CD4-positive, alpha-beta memory T cell (primary cell): ENCODE results near the gene AGPAT2. TPM values are rescaled to one million over a fixed set of nuclear protein-coding genes. Genes with fewer than 3 reads are reported as not detected.

Experiments used
- CTCF ChIA-PET: fragments of 350-600 bp; sonication (Branson Sonifier 250); formaldehyde crosslinking; loops from one replicate; lab custom pipeline; 2021; ENCODE audit warnings: inconsistent platforms; ENCODE audit not compliant: partially characterized antibody; lab: Charles Lee
- POLR2A ChIA-PET: fragments of 350-600 bp; sonication (Branson Sonifier 250); formaldehyde crosslinking; loops from one replicate; lab custom pipeline; 2021; ENCODE audit not compliant: partially characterized antibody; lab: Charles Lee
- DNase-seq, 5 donors: peaks; one replicate each; pipeline versions ENCODE4 v3.0.0 to v3.0.0-alpha.2; 2020 to 2022; ENCODE audit warnings: mixed read lengths in 1 of 5
- H3K27ac ChIP-seq: one replicate; pipeline ENCODE4 v1.7.0; 2013; ENCODE audit warnings: low read depth, low read length
- H3K27me3 ChIP-seq: 2 replicates; pipeline ENCODE4 v1.7.0; 2013; ENCODE audit warnings: mild to moderate bottlenecking, low read length, moderate library complexity; ENCODE audit not compliant: insufficient read depth
- H3K36me3 ChIP-seq: 2 replicates; pipeline ENCODE4 v1.7.0; 2013; ENCODE audit warnings: mild to moderate bottlenecking, low read length, moderate library complexity; ENCODE audit not compliant: insufficient read depth
- H3K4me1 ChIP-seq: 2 replicates; pipeline ENCODE4 v1.7.0; 2013; ENCODE audit warnings: mild to moderate bottlenecking, low read length, moderate library complexity; ENCODE audit not compliant: insufficient read depth
- H3K4me3 ChIP-seq, 2 donors: one replicate each; pipeline ENCODE4 v1.7.0; 2013; ENCODE audit warnings: low read length in 2 of 2, mild to moderate bottlenecking in 1 of 2
- H3K9me3 ChIP-seq, 2 donors: one replicate each; pipeline ENCODE4 v1.7.0; 2013; ENCODE audit warnings: low read length in 2 of 2, control low read depth in 1 of 2; ENCODE audit not compliant: control insufficient read depth in 1 of 2
- H3K27ac Mint-ChIP-seq, 7 donors: one replicate each; pipeline ENCODE4 v1.8.0; 2020 to 2021; ENCODE audit warnings: mixed read lengths in 7 of 7, mild to moderate bottlenecking in 6 of 7, inconsistent platforms in 3 of 7, moderate library complexity in 3 of 7
- H3K27me3 Mint-ChIP-seq, 2 donors: one replicate each; pipeline ENCODE4 v1.8.0; 2020 to 2021; ENCODE audit warnings: mixed read lengths in 2 of 2
- H3K36me3 Mint-ChIP-seq, 2 donors: one replicate each; pipeline ENCODE4 v1.8.0; 2020 to 2021; ENCODE audit warnings: mixed read lengths in 2 of 2, inconsistent platforms in 1 of 2, mild to moderate bottlenecking in 1 of 2
- H3K4me1 Mint-ChIP-seq, 4 donors: one replicate each; pipeline ENCODE4 v1.8.0; 2020 to 2021; ENCODE audit warnings: mixed read lengths in 4 of 4, mild to moderate bottlenecking in 1 of 4
- H3K4me3 Mint-ChIP-seq, 8 donors: one replicate each; pipeline ENCODE4 v1.8.0; 2020 to 2021; ENCODE audit warnings: mixed read lengths in 8 of 8, mild to moderate bottlenecking in 7 of 8, moderate library complexity in 6 of 8, inconsistent platforms in 3 of 8
- H3K9me3 Mint-ChIP-seq, 8 donors: one replicate each; pipeline ENCODE4 v1.8.0; 2020 to 2021; ENCODE audit warnings: mixed read lengths in 8 of 8, mild to moderate bottlenecking in 5 of 8, inconsistent platforms in 3 of 8, moderate library complexity in 1 of 8
- intact Hi-C: fragments of 100-400 bp; cut with micrococcal nuclease; formaldehyde crosslinking; loops from one replicate; pipeline ENCODE4 v1.15.1; 2023
- polyA plus RNA-seq, 2 donors: library from polyadenylated mRNA; unstranded; fragments of 300-500 nt; fragmentation: Illumina TruSeq; gene quantifications; one replicate each; pipeline ENCODE4 v1.2.3, GENCODE V29; 2021
- total RNA-seq, 2 experiments: library from RNA; stranded (reverse); gene quantifications; one replicate each; pipeline ENCODE4 v1.2.3, GENCODE V29; 2021

The AGPAT2 gene
- total and polyA plus RNA-seq, 4 experiments from 2014 or later: 6.9 to 20.6 (median 12.0) TPM

DNA sequence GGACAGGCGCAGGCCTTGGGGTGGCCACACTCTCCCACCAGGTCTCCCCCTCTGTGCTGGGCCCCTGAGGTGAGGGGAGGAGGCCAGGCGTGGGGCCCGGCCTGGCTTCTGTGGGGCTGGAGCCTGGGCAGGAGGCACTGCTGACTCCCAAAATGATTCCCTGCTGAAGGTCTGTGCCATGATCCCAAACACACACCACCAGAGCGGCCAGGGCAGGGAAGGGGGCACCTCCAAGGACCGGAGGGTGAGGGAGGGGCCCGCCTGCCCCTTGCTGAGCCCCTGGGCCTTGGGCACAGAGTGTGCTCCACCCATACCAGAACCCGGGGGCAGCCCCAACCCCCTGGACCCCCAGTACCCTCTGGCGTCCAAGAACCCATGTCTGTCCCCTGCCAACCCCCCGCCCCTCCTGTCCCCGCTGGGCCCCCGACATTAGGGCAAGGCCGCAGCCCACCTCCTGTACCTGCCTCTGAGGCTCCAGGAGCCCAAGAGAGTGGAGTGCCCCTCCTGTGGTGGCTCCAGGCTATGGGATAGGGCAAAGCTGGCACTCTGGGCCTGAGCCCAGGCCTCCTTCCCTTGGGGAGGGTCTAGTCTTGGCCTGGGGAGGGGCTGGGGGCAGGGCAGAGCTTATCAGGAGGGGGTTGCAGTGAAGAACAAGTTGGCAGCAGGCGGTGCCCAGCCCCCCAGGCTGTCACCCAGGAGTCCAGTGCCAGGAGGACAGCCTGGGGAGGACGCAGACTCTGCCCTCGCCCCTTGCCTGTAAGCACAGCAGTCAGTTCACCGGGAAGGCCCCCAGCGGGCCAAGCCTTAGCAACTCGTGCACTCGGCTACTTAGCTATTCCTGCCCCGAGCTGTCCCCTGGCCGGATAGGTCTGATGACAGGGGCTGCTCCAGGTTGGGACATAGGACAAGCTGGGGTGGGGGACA, 27.1 kb downstream of the AGPAT2 start:
- H3K9me3 ChIP-seq: no peaks in the 10 kb centered on the region
- peaks cover 22% of the 10 kb centered on the region for H3K4me1 ChIP-seq
- peaks cover 25% of the 10 kb centered on the region for H3K27me3 ChIP-seq
- no peaks in the 10 kb centered on the region for H3K36me3 ChIP-seq
- intact Hi-C loops: no loop called here
- no peak overlapping the region for H3K4me3 Mint-ChIP-seq
- H3K9me3 Mint-ChIP-seq: peaks cover 0 to 2% (median 0%) of the 10 kb centered on the region in 8 donors
- H3K27ac Mint-ChIP-seq: no peak overlapping the region
- ChIA-PET CTCF (interaction anchor here (1.5 kb wide), 1 partner anchor 174 kb away, joined by 6 read pairs; no protein-coding TSS in a partner anchor), POLR2A (no interaction called here)
- peaks cover 3 to 11% (median 7%) of the 10 kb centered on the region in 4 donors for H3K4me1 Mint-ChIP-seq
- no peak for DNase-seq
- H3K27ac ChIP-seq: no peak overlapping the region
- no peaks in the 10 kb centered on the region for H3K36me3 Mint-ChIP-seq
- peaks cover 19 to 29% of the 10 kb centered on the region in 2 donors for H3K27me3 Mint-ChIP-seq
- H3K4me3 ChIP-seq: no peak overlapping the region

DNA sequence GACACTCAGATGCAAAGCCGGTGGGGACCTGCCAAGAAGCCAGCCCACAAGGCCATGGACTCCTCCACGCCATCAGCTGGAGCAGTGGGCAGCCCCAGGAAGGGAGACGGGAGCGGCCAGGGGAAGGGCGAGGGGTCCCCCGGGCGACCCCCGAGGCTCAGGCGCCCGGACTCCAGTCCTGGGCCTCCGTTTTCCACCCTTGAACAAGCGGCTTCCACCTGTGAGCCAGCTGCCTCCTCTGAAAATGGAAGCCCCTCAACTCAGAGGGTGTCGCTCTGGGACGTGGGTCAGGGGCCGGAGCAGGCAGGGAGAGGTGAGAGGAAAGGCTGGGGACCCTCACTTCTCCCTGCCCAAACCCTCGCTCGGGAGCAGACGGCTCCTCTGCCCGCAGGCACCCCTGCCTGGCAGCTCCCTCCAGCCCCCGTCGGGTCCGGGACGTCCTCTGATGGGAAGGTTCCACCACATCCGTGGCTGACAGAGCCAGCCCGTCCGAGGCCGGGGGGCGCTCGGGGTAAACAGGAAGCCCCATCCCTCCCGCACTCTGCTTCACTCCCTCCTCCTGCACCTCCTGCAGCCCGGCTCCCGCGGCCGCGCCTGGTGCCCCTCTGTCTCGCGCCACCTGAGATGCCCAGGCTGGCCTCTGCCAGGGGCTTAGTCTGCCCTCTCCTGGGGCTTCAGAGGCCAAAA, 28.3 kb downstream of the AGPAT2 start:
- intact Hi-C loops: no loop called here
- H3K27me3 Mint-ChIP-seq: peaks cover 19 to 27% of the 10 kb centered on the region in 2 donors
- H3K36me3 Mint-ChIP-seq: no peaks in the 10 kb centered on the region
- peaks cover 3 to 11% (median 5%) of the 10 kb centered on the region in 4 donors for H3K4me1 Mint-ChIP-seq
- Histone ChIP-seq H3K4me3 (no peak overlapping the region), H3K9me3 (no peaks in the 10 kb centered on the region), H3K36me3 (no peaks in the 10 kb centered on the region), H3K27ac (no peak overlapping the region), H3K4me1 (peaks cover 19% of the 10 kb centered on the region), H3K27me3 (peaks cover 25% of the 10 kb centered on the region)
- ChIA-PET POLR2A (no interaction called here), CTCF (no interaction called here)
- no peak overlapping the region for H3K4me3 Mint-ChIP-seq
- H3K9me3 Mint-ChIP-seq: peaks cover 0 to 2% (median 0%) of the 10 kb centered on the region in 8 donors
- H3K27ac Mint-ChIP-seq: no peak overlapping the region
- DNase-seq: peak in 1 of 5 donors; percentile 33

DNA sequence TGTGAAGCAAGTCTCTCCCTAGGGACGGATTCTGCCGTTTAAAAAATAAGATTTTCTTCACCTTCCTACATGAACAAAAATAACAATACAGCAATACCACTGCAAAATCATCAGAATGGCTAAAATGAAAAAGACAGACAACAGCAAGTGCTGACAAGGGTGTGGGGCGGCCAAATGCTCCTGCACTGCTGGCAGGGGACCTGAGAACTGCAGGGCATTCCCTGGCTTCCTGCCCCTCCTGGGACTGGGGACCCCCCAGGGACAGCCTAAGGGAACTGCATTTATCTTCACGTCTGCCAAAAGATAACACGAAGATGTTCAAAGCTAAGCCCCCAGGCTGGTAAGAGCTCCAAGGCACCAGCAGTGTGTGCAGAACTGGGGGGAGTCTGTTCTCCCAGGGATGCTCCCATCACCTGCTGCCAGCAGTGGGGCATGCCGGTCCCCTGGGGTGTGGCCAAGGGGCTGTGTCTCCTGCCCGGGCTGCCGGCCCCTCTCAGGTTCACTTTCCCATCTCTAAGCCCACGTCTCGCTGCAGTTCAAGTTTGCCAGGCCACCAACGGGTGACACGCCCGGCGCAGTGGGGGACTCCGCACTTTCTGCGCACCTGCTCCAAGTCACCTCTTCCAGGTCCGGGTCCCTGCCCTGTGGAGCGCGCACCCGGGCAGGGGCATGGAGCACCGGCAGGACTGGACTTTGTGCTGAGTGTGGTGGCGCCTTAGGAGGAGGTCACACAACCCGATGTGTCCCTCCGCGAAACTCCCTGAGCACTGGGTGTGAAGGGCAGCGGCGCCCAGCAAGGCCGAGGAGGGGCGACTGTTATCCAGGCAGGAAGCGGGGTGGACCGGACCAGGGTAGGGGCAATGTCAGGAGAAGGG, 29.0 kb downstream of the AGPAT2 start:
- Histone ChIP-seq H3K27me3 (peaks cover 25% of the 10 kb centered on the region), H3K27ac (no peak overlapping the region), H3K36me3 (no peaks in the 10 kb centered on the region), H3K9me3 (no peaks in the 10 kb centered on the region), H3K4me1 (peaks cover 19% of the 10 kb centered on the region), H3K4me3 (no peak overlapping the region)
- intact Hi-C loops: no loop called here
- H3K9me3 Mint-ChIP-seq: peaks cover 0 to 2% (median 0%) of the 10 kb centered on the region in 8 donors
- H3K27ac Mint-ChIP-seq: no peak overlapping the region
- H3K4me3 Mint-ChIP-seq: peak overlapping the region in 2 of 8 donors; percentile 19 to 23
- H3K27me3 Mint-ChIP-seq: peaks cover 22 to 27% of the 10 kb centered on the region in 2 donors
- DNase-seq: no peak
- peaks cover 3 to 11% (median 5%) of the 10 kb centered on the region in 4 donors for H3K4me1 Mint-ChIP-seq
- no peaks in the 10 kb centered on the region for H3K36me3 Mint-ChIP-seq
- ChIA-PET POLR2A (no interaction called here), CTCF (no interaction called here)

DNA sequence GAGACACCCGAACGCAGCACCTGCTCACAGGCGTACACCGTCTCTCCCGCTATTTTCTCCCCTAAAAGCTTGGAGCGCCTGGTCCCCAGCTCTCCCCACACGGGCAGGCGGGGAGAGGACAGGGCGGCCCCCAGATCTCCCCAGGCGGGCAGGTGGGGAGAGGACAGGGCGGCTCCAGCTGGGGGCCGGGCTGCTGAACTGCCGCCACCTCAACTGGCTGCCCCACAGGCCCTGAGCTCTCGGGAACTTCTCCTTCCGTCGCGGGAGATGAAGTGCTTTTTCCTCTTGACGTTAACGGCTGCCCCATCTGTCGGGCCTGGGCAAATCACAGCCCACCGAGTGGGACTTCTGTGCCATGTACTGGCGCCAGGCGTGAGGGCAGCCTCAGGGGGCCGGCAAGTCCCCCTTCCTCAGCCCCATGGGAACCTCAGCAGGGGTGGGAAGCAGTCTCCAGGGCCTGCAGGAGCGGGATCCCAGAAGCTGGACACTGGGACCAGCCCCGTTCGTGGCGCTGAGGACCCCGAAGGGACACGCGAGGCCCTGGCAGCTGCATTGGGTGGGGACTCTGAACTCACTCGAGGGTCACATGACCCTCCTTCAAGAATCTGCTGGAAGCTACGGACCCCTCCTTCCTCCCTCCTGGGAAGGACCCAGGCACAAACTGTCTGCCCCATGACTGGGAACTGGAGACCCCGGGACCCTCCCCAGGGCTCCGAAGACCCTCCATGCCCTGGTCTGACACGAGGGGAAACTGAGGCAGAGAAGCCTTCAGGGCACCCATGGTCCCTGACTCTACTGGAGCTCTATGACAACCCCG, 30.3 kb downstream of the AGPAT2 start:
- POLR2A ChIA-PET: no interaction called here
- H3K4me3 ChIP-seq: no peak overlapping the region
- no peaks in the 10 kb centered on the region for H3K9me3 ChIP-seq

DNA sequence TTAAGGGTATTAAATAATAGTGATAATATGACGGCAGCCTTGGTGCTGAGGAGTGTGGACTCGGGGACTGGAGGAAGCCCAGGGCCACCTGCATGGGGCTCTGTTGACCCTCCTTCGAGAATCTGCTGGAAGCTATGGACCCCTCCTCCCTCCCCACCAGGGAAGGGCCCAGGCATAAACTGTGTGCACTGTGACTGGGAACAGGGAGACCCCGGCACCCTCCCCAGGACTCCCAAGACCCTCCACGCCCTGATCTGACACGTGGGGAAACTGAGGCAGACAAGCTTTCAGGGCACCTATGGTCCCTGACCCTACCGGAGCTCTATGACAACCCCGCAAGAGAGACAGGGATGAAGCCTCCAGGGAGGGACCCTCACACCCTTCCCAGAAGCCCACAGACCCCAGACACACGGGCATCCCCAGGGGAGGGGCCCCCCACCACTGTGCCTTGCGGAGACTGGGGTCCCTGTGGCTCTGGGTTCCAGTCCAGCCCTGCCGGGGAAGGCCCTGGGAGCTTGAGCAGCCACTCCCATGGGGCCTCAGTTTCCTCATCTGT, 31.0 kb downstream of the AGPAT2 start:
- H3K4me3 Mint-ChIP-seq: no peak overlapping the region
- Histone ChIP-seq H3K4me1 (peaks cover 19% of the 10 kb centered on the region), H3K27me3 (peaks cover 25% of the 10 kb centered on the region), H3K36me3 (no peaks in the 10 kb centered on the region), H3K27ac (no peak overlapping the region), H3K4me3 (no peak overlapping the region), H3K9me3 (no peaks in the 10 kb centered on the region)
- H3K9me3 Mint-ChIP-seq: peaks cover 0 to 2% (median 0%) of the 10 kb centered on the region in 8 donors
- H3K4me1 Mint-ChIP-seq: peaks cover 3 to 11% (median 5%) of the 10 kb centered on the region in 4 donors
- H3K27ac Mint-ChIP-seq: no peak overlapping the region
- CTCF ChIA-PET: no interaction called here
- no peaks in the 10 kb centered on the region for H3K36me3 Mint-ChIP-seq
- no peak for DNase-seq
- intact Hi-C loops: no loop called here
- POLR2A ChIA-PET: no interaction called here
- H3K27me3 Mint-ChIP-seq: peaks cover 25 to 28% of the 10 kb centered on the region in 2 donors

More for the DNA sequence above, 30.3 kb downstream of the AGPAT2 start:
- Mint-ChIP-seq H3K4me3 (no peak overlapping the region), H3K9me3 (peaks cover 0 to 2% (median 0%) of the 10 kb centered on the region in 8 donors), H3K27me3 (peaks cover 25 to 28% of the 10 kb centered on the region in 2 donors), H3K4me1 (peaks cover 3 to 11% (median 5%) of the 10 kb centered on the region in 4 donors), H3K27ac (no peak overlapping the region), H3K36me3 (no peaks in the 10 kb centered on the region)
- Histone ChIP-seq H3K27me3 (peaks cover 25% of the 10 kb centered on the region), H3K4me1 (peaks cover 19% of the 10 kb centered on the region), H3K36me3 (no peaks in the 10 kb centered on the region), H3K27ac (no peak overlapping the region)
- no peak for DNase-seq
- intact Hi-C loops: no loop called here
- CTCF ChIA-PET: no interaction called here

DNA sequence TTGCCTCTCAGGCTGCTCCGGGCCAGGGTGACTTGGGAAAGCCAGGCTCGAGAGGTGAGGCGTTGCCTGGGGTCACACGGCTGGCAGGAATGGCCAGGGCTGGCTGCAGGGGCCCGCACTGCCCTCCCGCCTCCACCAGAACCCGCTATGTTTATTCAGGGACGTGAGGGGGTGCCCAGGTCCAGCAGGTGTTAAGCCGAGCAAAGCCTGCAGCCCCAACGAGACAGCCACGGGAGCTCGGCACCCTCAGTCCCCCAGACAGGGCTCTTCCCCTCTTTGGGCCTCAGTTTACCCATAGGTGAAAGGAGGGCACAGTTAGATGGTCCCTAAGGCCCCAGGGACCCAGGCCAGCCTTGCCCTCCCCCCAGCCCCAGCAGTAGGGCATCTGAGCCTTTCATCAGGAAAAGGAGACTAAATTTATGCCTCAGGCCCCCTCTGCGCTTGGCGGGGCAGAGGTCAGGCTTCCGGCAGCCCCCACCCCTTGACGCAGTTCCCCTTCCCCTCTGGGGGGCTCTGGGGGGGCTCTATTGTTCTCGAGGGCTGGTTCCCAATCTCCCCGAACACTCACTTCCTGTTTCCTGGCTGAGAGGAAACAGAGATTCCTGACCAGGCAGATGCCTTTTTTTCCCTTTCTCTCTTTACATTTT, 31.6 kb downstream of the AGPAT2 start:
- Histone ChIP-seq H3K27me3 (peaks cover 25% of the 10 kb centered on the region), H3K27ac (no peak overlapping the region), H3K4me3 (no peak overlapping the region), H3K9me3 (no peaks in the 10 kb centered on the region), H3K36me3 (no peaks in the 10 kb centered on the region), H3K4me1 (peaks cover 19% of the 10 kb centered on the region)
- Mint-ChIP-seq H3K4me1 (peaks cover 3 to 11% (median 5%) of the 10 kb centered on the region in 4 donors), H3K27me3 (peaks cover 25 to 31% of the 10 kb centered on the region in 2 donors), H3K9me3 (peaks cover 0 to 2% (median 0%) of the 10 kb centered on the region in 8 donors), H3K36me3 (no peaks in the 10 kb centered on the region), H3K4me3 (no peak overlapping the region), H3K27ac (peak overlapping the region in 1 of 7 donors; percentile 66)
- CTCF ChIA-PET: no interaction called here
- intact Hi-C loops: no loop called here
- no peak for DNase-seq
- POLR2A ChIA-PET: no interaction called here
